Astrocyte (in vitro differentiated cells and primary cell): ENCODE results near the gene TMEM120B. TPM values are rescaled to one million over a fixed set of nuclear protein-coding genes. Genes with fewer than 3 reads are reported as not detected.

Source experiments
- DNase-seq: peaks from one replicate; pipeline ENCODE4 v3.0.0-alpha.2; 2010; ENCODE audit warnings: low read depth
- FAIRE-seq: peaks from 2 replicates; lab custom pipeline; 2011; peaks lifted over from hg19 to GRCh38; lab: Jason Lieb, UNC
- H2AFZ ChIP-seq: 2 replicates; pipeline ENCODE4 v1.6.0; 2012; ENCODE audit warnings: low read depth, low read length, inconsistent platforms
- H3K27ac ChIP-seq: 2 replicates; pipeline ENCODE4 v1.5.1; 2011; ENCODE audit warnings: low read depth, low read length, inconsistent platforms
- H3K27me3 ChIP-seq: 2 replicates; pipeline ENCODE4 v1.6.0; 2011; ENCODE audit warnings: low read length, inconsistent platforms; ENCODE audit not compliant: insufficient read depth
- H3K36me3 ChIP-seq: 2 replicates; pipeline ENCODE4 v1.5.1; 2011; ENCODE audit warnings: low read length, inconsistent platforms; ENCODE audit not compliant: insufficient read depth
- H3K4me1 ChIP-seq: 2 replicates; pipeline ENCODE4 v1.5.1; 2011; ENCODE audit warnings: low read length, inconsistent platforms; ENCODE audit not compliant: insufficient read depth
- H3K4me2 ChIP-seq: 2 replicates; pipeline ENCODE4 v1.6.0; 2012; ENCODE audit warnings: low read length, inconsistent platforms
- H3K4me3 ChIP-seq: 2 replicates; pipeline ENCODE4 v1.5.1; 2011; ENCODE audit warnings: low read depth, mild to moderate bottlenecking, low read length, inconsistent platforms; ENCODE audit not compliant: insufficient read depth
- H3K79me2 ChIP-seq: 2 replicates; pipeline ENCODE4 v1.6.0; 2012; ENCODE audit warnings: mild to moderate bottlenecking, low read length, inconsistent platforms; ENCODE audit not compliant: insufficient read depth
- H3K9ac ChIP-seq: 2 replicates; pipeline ENCODE4 v1.6.0; 2012; ENCODE audit warnings: mild to moderate bottlenecking, low read length, inconsistent platforms
- H3K9me3 ChIP-seq: 2 replicates; pipeline ENCODE4 v1.5.1; 2012; ENCODE audit warnings: low read depth, mild to moderate bottlenecking, low read length, inconsistent platforms; ENCODE audit not compliant: insufficient read depth
- H4K20me1 ChIP-seq: 2 replicates; pipeline ENCODE4 v1.6.0; 2012; ENCODE audit warnings: low read length, inconsistent platforms; ENCODE audit not compliant: insufficient read depth
- H3K27ac Mint-ChIP-seq: one replicate; pipeline ENCODE4 v1.8.0; 2021; ENCODE audit warnings: mild to moderate bottlenecking, mixed read lengths; ENCODE audit not compliant: unreplicated experiment
- H3K27me3 Mint-ChIP-seq: one replicate; pipeline ENCODE4 v1.8.0; 2021; ENCODE audit warnings: low read depth, mixed read lengths; ENCODE audit not compliant: unreplicated experiment
- H3K36me3 Mint-ChIP-seq: one replicate; pipeline ENCODE4 v1.8.0; 2021; ENCODE audit warnings: low read depth, mixed read lengths; ENCODE audit not compliant: unreplicated experiment
- H3K4me1 Mint-ChIP-seq: one replicate; pipeline ENCODE4 v1.8.0; 2021; ENCODE audit warnings: low read depth, mixed read lengths; ENCODE audit not compliant: unreplicated experiment
- H3K4me3 Mint-ChIP-seq: one replicate; pipeline ENCODE4 v1.8.0; 2021; ENCODE audit warnings: mild to moderate bottlenecking, moderate library complexity, mixed read lengths; ENCODE audit not compliant: unreplicated experiment
- H3K9me3 Mint-ChIP-seq: one replicate; pipeline ENCODE4 v1.8.0; 2021; ENCODE audit warnings: mild to moderate bottlenecking, mixed read lengths; ENCODE audit not compliant: unreplicated experiment
- EZH2 ChIP-seq: IDR thresholded peaks from 2 replicates; pipeline ENCODE4 v1.6.1; 2012; ENCODE audit warnings: mild to moderate bottlenecking, low read length, inconsistent platforms; ENCODE audit not compliant: insufficient read depth
- total RNA-seq: library from RNA; stranded (reverse); gene quantifications from 2 replicates; pipeline ENCODE4 v1.2.1, GENCODE V29; 2021
- TF ChIP-seq, protein P1 (sequence below): IDR thresholded peaks from 2 replicates; pipeline ENCODE4 v1.5.1; 2011; ENCODE audit warnings: low read depth, mild to moderate bottlenecking, inconsistent platforms, low read length, moderate library complexity; ENCODE audit not compliant: insufficient read depth

Gene TMEM120B
- total RNA-seq, 1 donor from 2014 or later, result 36.0 TPM

GRCh38 chr12:121812921-121813896, 100.7 kb downstream of the TMEM120B start:
- TF ChIP-seq EZH2, result no peak
- TF ChIP-seq, protein P1, sequence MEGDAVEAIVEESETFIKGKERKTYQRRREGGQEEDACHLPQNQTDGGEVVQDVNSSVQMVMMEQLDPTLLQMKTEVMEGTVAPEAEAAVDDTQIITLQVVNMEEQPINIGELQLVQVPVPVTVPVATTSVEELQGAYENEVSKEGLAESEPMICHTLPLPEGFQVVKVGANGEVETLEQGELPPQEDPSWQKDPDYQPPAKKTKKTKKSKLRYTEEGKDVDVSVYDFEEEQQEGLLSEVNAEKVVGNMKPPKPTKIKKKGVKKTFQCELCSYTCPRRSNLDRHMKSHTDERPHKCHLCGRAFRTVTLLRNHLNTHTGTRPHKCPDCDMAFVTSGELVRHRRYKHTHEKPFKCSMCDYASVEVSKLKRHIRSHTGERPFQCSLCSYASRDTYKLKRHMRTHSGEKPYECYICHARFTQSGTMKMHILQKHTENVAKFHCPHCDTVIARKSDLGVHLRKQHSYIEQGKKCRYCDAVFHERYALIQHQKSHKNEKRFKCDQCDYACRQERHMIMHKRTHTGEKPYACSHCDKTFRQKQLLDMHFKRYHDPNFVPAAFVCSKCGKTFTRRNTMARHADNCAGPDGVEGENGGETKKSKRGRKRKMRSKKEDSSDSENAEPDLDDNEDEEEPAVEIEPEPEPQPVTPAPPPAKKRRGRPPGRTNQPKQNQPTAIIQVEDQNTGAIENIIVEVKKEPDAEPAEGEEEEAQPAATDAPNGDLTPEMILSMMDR, result no peak
- DNase-seq, result no peak
- Histone ChIP-seq H3K4me3 (peak overlapping the region; percentile 64), H3K79me2 (peaks cover 82% of the 10 kb centered on the region), H3K36me3 (peaks cover 34% of the 10 kb centered on the region), H3K27ac (no peak overlapping the region), H3K4me1 (peaks cover 23% of the 10 kb centered on the region), H4K20me1 (peaks cover 84% of the 10 kb centered on the region), H3K27me3 (no peaks in the 10 kb centered on the region), H3K9ac (peak overlapping the region; percentile 66), H2AFZ (no peak overlapping the region), H3K9me3 (no peaks in the 10 kb centered on the region), H3K4me2 (peak overlapping the region; percentile 88)
- Mint-ChIP-seq H3K4me3 (peak overlapping the region; percentile 87), H3K36me3 (peaks cover 16% of the 10 kb centered on the region), H3K4me1 (peaks cover 6% of the 10 kb centered on the region), H3K27ac (peak overlapping the region; percentile 26), H3K27me3 (no peaks in the 10 kb centered on the region), H3K9me3 (no peaks in the 10 kb centered on the region)
- FAIRE-seq, result no peak

- Mint-ChIP-seq H3K9me3 (no peaks in the 10 kb centered on the region), H3K4me1 (peaks cover 4% of the 10 kb centered on the region), H3K4me3 (no peak overlapping the region), H3K36me3 (peaks cover 14% of the 10 kb centered on the region), H3K27ac (no peak overlapping the region), H3K27me3 (no peaks in the 10 kb centered on the region)
- no peak overlapping the region for H3K4me2 ChIP-seq
- no peak overlapping the region for H3K27ac ChIP-seq
- peaks cover 77% of the 10 kb centered on the region for H3K79me2 ChIP-seq
- H4K20me1 ChIP-seq, result peaks cover 77% of the 10 kb centered on the region
- peaks cover 28% of the 10 kb centered on the region for H3K36me3 ChIP-seq
- FAIRE-seq (no peak), DNase-seq (no peak)
- H3K27me3 ChIP-seq, result no peaks in the 10 kb centered on the region
- TF ChIP-seq EZH2, result no peak
- TF ChIP-seq, protein P1, result no peak
- H3K4me3 ChIP-seq, result no peak overlapping the region
- H3K9me3 ChIP-seq, result no peaks in the 10 kb centered on the region
- H2AFZ ChIP-seq, result no peak overlapping the region
- peaks cover 23% of the 10 kb centered on the region for H3K4me1 ChIP-seq
- no peak overlapping the region for H3K9ac ChIP-seq
Measured at GRCh38 chr12:121813951-121814350, 101.4 kb downstream of the TMEM120B start.
